Inferior parietal cortex (tissue), 1 donor: ENCODE measurements around the gene ARL6IP6.
"Not testable (repeated sequence)": the region's sequence is repeated elsewhere in the genome, so short reads cannot be mapped to it uniquely, and the experiment has no call there.

Experiments
- DNase-seq: peaks from one replicate; pipeline ENCODE4 v3.0.0-alpha.2; 2016; ENCODE audit errors: extremely low spot score

The ARL6IP6 gene

GRCh38 chr2:152722639-152723038 lies 4.2 kb downstream of the ARL6IP6 start:
- not testable (repeated sequence) for DNase-seq

- no peak for DNase-seq
Measured at GRCh38 chr2:152723918-152724317, 5.5 kb downstream of the ARL6IP6 start.

GRCh38 chr2:152729844-152730243 lies 11.4 kb downstream of the ARL6IP6 start:
- no peak for DNase-seq

- no peak for DNase-seq
Measured at GRCh38 chr2:152730591-152731333, 12.3 kb downstream of the ARL6IP6 start.

- not testable (repeated sequence) for DNase-seq
Measured at GRCh38 chr2:152737509-152737908, 19.1 kb downstream of the ARL6IP6 start.

GRCh38 chr2:152738438-152738837 lies 20.0 kb downstream of the ARL6IP6 start:
- no peak for DNase-seq

- DNase-seq = not testable (repeated sequence)
Measured at GRCh38 chr2:152739705-152740104, 21.3 kb downstream of the ARL6IP6 start.

- DNase-seq = peak; percentile 86
Measured at GRCh38 chr2:152740743-152741328, 22.4 kb downstream of the ARL6IP6 start.

- DNase-seq = no peak
Measured at GRCh38 chr2:152743002-152743401, 24.6 kb downstream of the ARL6IP6 start.

- not testable (repeated sequence) for DNase-seq
Measured at GRCh38 chr2:152747751-152748150, 29.3 kb downstream of the ARL6IP6 start.

- no peak for DNase-seq
Measured at GRCh38 chr2:152755029-152755428, 36.6 kb downstream of the ARL6IP6 start.

- no peak for DNase-seq
Measured at GRCh38 chr2:152759290-152760072, 41.1 kb downstream of the ARL6IP6 start.

- no peak for DNase-seq
Measured at GRCh38 chr2:152761214-152761613, 42.8 kb downstream of the ARL6IP6 start.

- no peak for DNase-seq
Measured at GRCh38 chr2:152762202-152762601, 43.8 kb downstream of the ARL6IP6 start.

GRCh38 chr2:152763208-152763607 lies 44.8 kb downstream of the ARL6IP6 start:
- not testable (repeated sequence) for DNase-seq

- DNase-seq = no peak
Measured at GRCh38 chr2:152763651-152764050, 45.2 kb downstream of the ARL6IP6 start.

- no peak for DNase-seq
Measured at GRCh38 chr2:152766928-152767327, 48.5 kb downstream of the ARL6IP6 start.

- no peak for DNase-seq
Measured at GRCh38 chr2:152781175-152781574, 62.8 kb downstream of the ARL6IP6 start.

GRCh38 chr2:152782171-152782570 lies 63.8 kb downstream of the ARL6IP6 start:
- no peak for DNase-seq

- DNase-seq = no peak
Measured at GRCh38 chr2:152790883-152791282, 72.5 kb downstream of the ARL6IP6 start.

- no peak for DNase-seq
Measured at GRCh38 chr2:152791979-152792378, 73.6 kb downstream of the ARL6IP6 start.

GRCh38 chr2:152792974-152793373 lies 74.6 kb downstream of the ARL6IP6 start:
- no peak for DNase-seq

GRCh38 chr2:152796941-152797340 lies 78.5 kb downstream of the ARL6IP6 start:
- no peak for DNase-seq
